GM12874 (cell line): ENCODE results near the gene GALNT9.

Experiments
- TF ChIP-seq, protein P1 (sequence below): IDR thresholded peaks from 2 replicates; pipeline ENCODE4 v1.5.1; 2011; ENCODE audit warnings: low read depth, mild to moderate bottlenecking, control low read depth, low read length, moderate library complexity; ENCODE audit not compliant: insufficient read depth

GALNT9 gene

GRCh38 chr12:132344181-132344580 lies 14.8 kb upstream of the GALNT9 start:
- TF ChIP-seq, protein P1, sequence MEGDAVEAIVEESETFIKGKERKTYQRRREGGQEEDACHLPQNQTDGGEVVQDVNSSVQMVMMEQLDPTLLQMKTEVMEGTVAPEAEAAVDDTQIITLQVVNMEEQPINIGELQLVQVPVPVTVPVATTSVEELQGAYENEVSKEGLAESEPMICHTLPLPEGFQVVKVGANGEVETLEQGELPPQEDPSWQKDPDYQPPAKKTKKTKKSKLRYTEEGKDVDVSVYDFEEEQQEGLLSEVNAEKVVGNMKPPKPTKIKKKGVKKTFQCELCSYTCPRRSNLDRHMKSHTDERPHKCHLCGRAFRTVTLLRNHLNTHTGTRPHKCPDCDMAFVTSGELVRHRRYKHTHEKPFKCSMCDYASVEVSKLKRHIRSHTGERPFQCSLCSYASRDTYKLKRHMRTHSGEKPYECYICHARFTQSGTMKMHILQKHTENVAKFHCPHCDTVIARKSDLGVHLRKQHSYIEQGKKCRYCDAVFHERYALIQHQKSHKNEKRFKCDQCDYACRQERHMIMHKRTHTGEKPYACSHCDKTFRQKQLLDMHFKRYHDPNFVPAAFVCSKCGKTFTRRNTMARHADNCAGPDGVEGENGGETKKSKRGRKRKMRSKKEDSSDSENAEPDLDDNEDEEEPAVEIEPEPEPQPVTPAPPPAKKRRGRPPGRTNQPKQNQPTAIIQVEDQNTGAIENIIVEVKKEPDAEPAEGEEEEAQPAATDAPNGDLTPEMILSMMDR: no peak

DNA sequence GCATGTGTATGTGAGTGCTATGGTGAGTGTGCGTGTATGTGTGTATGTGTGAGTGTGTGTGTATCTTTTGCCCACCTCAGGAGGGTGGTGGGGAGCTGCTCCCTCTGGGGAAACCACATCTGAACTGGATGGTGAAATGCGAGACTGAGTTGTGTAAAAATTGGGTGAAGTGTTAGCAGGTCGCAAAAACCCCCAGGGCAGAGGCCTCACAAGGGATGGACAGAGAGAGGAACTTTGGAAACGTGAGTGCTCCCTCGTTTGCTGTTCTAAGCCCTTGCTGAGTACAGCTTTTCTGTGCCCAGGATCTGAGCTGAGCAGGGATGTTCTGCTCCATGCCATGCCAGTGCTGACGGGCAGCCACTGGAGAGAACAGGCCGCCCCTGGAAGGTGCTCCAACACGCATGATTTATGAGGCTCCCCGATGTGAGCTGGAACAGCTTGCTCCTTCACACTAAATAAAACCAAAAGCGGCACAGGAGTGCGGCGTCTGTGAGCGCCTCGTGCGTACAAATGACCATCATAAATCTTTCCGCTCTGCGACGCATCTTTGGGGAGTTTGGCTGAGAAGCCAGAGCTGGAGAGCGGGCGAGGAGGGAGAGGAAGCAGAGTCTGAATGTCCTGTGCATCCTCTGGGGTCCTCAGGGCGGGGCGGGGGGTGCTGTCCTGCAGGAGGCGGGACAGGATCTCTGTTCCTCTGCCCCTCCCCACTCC lies 14.1 kb upstream of the GALNT9 start:
- TF ChIP-seq, protein P1: no peak

GRCh38 chr12:132342251-132343227 lies 13.2 kb upstream of the GALNT9 start:
- TF ChIP-seq, protein P1: no peak

- TF ChIP-seq, protein P1: no peak
Measured at GRCh38 chr12:132341318-132342050, 12.1 kb upstream of the GALNT9 start.

GRCh38 chr12:132340266-132341035 lies 11.1 kb upstream of the GALNT9 start:
- TF ChIP-seq, protein P1: no peak

- TF ChIP-seq, protein P1: no peak
Measured at GRCh38 chr12:132339856-132340255, 10.5 kb upstream of the GALNT9 start.
